ENCODE data around the gene KIRREL3. TPM values are rescaled to one million over a fixed set of nuclear protein-coding genes. Genes with fewer than 3 reads are reported as not detected.

Gene KIRREL3
- total RNA-seq, 1 donor from 2014 or later, result 0.82 TPM

- Mint-ChIP-seq H3K9me3 (no peaks in the 10 kb centered on the region), H3K36me3 (ENCODE audit: low read depth) (no peaks in the 10 kb centered on the region), H3K4me1 (peaks cover 9% of the 10 kb centered on the region), H3K4me3 (no peak overlapping the region), H3K27ac (ENCODE audit: unreplicated experiment) (peak overlapping the region; percentile 43), H3K27me3 (ENCODE audit: low read depth) (no peaks in the 10 kb centered on the region)
- no peak for DNase-seq (ENCODE audit: low read depth, low spot score)
- no peak for TF ChIP-seq CTCF (conservative IDR thresholded peaks at IDR 0.05)
Measured at GRCh38 chr11:126592496-126593410, 407.8 kb downstream of the KIRREL3 start.

- H3K36me3 Mint-ChIP-seq (ENCODE audit: low read depth), result no peaks in the 10 kb centered on the region
- no peaks in the 10 kb centered on the region for H3K9me3 Mint-ChIP-seq
- no peak for DNase-seq (ENCODE audit: low read depth, low spot score)
- no peak overlapping the region for H3K4me3 Mint-ChIP-seq
- peaks cover 9% of the 10 kb centered on the region for H3K4me1 Mint-ChIP-seq
- no peak for TF ChIP-seq CTCF (conservative IDR thresholded peaks at IDR 0.05)
- H3K27ac Mint-ChIP-seq (ENCODE audit: unreplicated experiment), result no peak overlapping the region
- no peaks in the 10 kb centered on the region for H3K27me3 Mint-ChIP-seq (ENCODE audit: low read depth)
Measured at GRCh38 chr11:126591966-126592489, 408.5 kb downstream of the KIRREL3 start.

- H3K27me3 Mint-ChIP-seq (ENCODE audit: low read depth), result no peaks in the 10 kb centered on the region
Measured at GRCh38 chr11:126589492-126589803, 411.1 kb downstream of the KIRREL3 start.

GRCh38 chr11:126588630-126589491 lies 411.7 kb downstream of the KIRREL3 start:
- Mint-ChIP-seq H3K27me3 (ENCODE audit: low read depth) (no peaks in the 10 kb centered on the region), H3K36me3 (ENCODE audit: low read depth) (no peaks in the 10 kb centered on the region), H3K4me1 (peaks cover 9% of the 10 kb centered on the region), H3K9me3 (no peaks in the 10 kb centered on the region), H3K27ac (ENCODE audit: unreplicated experiment) (no peak overlapping the region), H3K4me3 (no peak overlapping the region)
- no peak for DNase-seq (ENCODE audit: low read depth, low spot score)
- no peak for TF ChIP-seq CTCF (conservative IDR thresholded peaks at IDR 0.05)

More at GRCh38 chr11:126589492-126589803, 411.1 kb downstream of the KIRREL3 start:
- H3K36me3 Mint-ChIP-seq (ENCODE audit: low read depth), result no peaks in the 10 kb centered on the region
- no peaks in the 10 kb centered on the region for H3K9me3 Mint-ChIP-seq
- H3K4me1 Mint-ChIP-seq, result peaks cover 9% of the 10 kb centered on the region
- DNase-seq (ENCODE audit: low read depth, low spot score), result no peak
- no peak overlapping the region for H3K4me3 Mint-ChIP-seq
- no peak overlapping the region for H3K27ac Mint-ChIP-seq (ENCODE audit: unreplicated experiment)
- no peak for TF ChIP-seq CTCF (conservative IDR thresholded peaks at IDR 0.05)

GRCh38 chr11:126587541-126587940 lies 413.0 kb downstream of the KIRREL3 start:
- Mint-ChIP-seq H3K27me3 (ENCODE audit: low read depth) (no peaks in the 10 kb centered on the region), H3K27ac (ENCODE audit: unreplicated experiment) (no peak overlapping the region), H3K4me1 (peaks cover 6% of the 10 kb centered on the region), H3K9me3 (no peaks in the 10 kb centered on the region), H3K36me3 (ENCODE audit: low read depth) (no peaks in the 10 kb centered on the region), H3K4me3 (no peak overlapping the region)
- no peak for DNase-seq (ENCODE audit: low read depth, low spot score)
- TF ChIP-seq CTCF (conservative IDR thresholded peaks at IDR 0.05), result no peak

Data from neural crest cell (in vitro differentiated cells).